A549 (cell line): Measurements from ENCODE around the gene DNAAF3. TPM values are rescaled to one million over a fixed set of nuclear protein-coding genes. Genes with fewer than 3 reads are reported as not detected.

Experiments
- ATAC-seq, 2 experiments: fragments of 200-7000 bp in 1 of 2; fragments of >200 bp in 1 of 2; cut with Nextera tagmentation in 1 of 2; cut with Tn5 transposase in 1 of 2; 3 replicates each; pipeline versions ENCODE4 v1.8.0 to v1.9.1; 2018 to 2020; ENCODE audit warnings: mild to moderate bottlenecking in 1 of 2, moderate library complexity in 1 of 2
- CTCF ChIA-PET: fragments of 300-600 bp; sonication (Branson Sonifier 250); formaldehyde crosslinking; extraction: SDS; loops from one replicate; lab custom pipeline; 2021; ENCODE audit warnings: antibody characterized with exemption, inconsistent platforms; lab: Yijun Ruan, JAX
- POLR2A ChIA-PET: fragments of 350-600 bp; formaldehyde crosslinking; extraction: SDS; loops from one replicate; lab custom pipeline; 2021; ENCODE audit warnings: antibody characterized with exemption, inconsistent platforms; lab: Yijun Ruan, JAX
- DNase-seq, 2 experiments: peaks; one replicate each; pipeline versions ENCODE4 v3.0.0 to v3.0.0-alpha.2; 2011 to 2016; ENCODE audit warnings: low read depth in 1 of 2, low spot score in 1 of 2
- FAIRE-seq: peaks from 2 replicates; lab custom pipeline; 2011; peaks lifted over from hg19 to GRCh38; lab: Jason Lieb, UNC
- H3K27ac ChIP-seq, 2 experiments: fragments of >200 bp; sonication (Bioruptor Twin); formaldehyde crosslinking; 3 replicates each; pipeline ENCODE4 v1.5.1; 2016 to 2017
- H3K4me1 ChIP-seq: fragments of >200 bp; sonication (Bioruptor Twin); formaldehyde crosslinking; 3 replicates; pipeline ENCODE4 v1.6.1; 2016
- H3K4me2 ChIP-seq: fragments of >200 bp; sonication (Bioruptor Twin); formaldehyde crosslinking; 3 replicates; pipeline ENCODE4 v1.6.1; 2016
- H3K4me3 ChIP-seq: fragments of >200 bp; sonication (Bioruptor Twin); formaldehyde crosslinking; 3 replicates; pipeline ENCODE4 v1.5.1; 2016
- H3K9me3 ChIP-seq: fragments of >200 bp; sonication (Bioruptor Twin); formaldehyde crosslinking; 3 replicates; pipeline ENCODE4 v1.6.1; 2016
- BCL3 ChIP-seq: fragments of >200 bp; sonication (Bioruptor Twin); formaldehyde crosslinking; IDR thresholded peaks from 3 replicates; pipeline ENCODE4 v1.6.1; 2016
- BHLHE40 ChIP-seq: IDR thresholded peaks from 2 replicates; pipeline ENCODE4 v1.6.1; 2012; ENCODE audit warnings: low read depth, low read length, inconsistent platforms
- CEBPB ChIP-seq, 2 experiments: fragments of >200 bp in 1 of 2; sonication (Bioruptor Twin) in 1 of 2; formaldehyde crosslinking in 1 of 2; IDR thresholded peaks; 2 replicates each; pipeline ENCODE4 v1.6.1; 2012 to 2016
- E2F6 ChIP-seq: IDR thresholded peaks from 2 replicates; pipeline ENCODE4 v1.6.1; 2012; ENCODE audit warnings: low read depth, borderline replicate concordance
- EP300 ChIP-seq, 2 experiments: fragments of >200 bp; sonication (Bioruptor Twin); formaldehyde crosslinking; IDR thresholded peaks; 2 replicates in 1 of 2; 3 replicates in 1 of 2; pipeline ENCODE4 v1.6.1; 2016 to 2017
- FOSL2 ChIP-seq, 2 experiments: fragments of 450-650 bp in 1 of 2; fragments of >200 bp in 1 of 2; sonication (Bioruptor Twin) in 1 of 2; formaldehyde crosslinking; IDR thresholded peaks; 2 replicates each; pipeline versions ENCODE4 v1.5.0 to v1.6.1; 2016 to 2020; ENCODE audit warnings: mild to moderate bottlenecking in 1 of 2, moderate library complexity in 1 of 2
- FOXS1 ChIP-seq: fragments of 250-450 bp; sonication (Bioruptor Pico); IDR thresholded peaks from 2 replicates; pipeline ENCODE4 v1.5.0; 2020; ENCODE audit warnings: mild to moderate bottlenecking, moderate library complexity
- KDM1A ChIP-seq: fragments of 200-600 bp; sonication (generic); IDR thresholded peaks from 2 replicates; pipeline ENCODE4 v1.6.1; 2016; ENCODE audit warnings: low read depth, mild to moderate bottlenecking
- NFE2L2 ChIP-seq: fragments of 150-350 bp; conservative IDR thresholded peaks from 2 replicates; pipeline ENCODE4 v1.6.1; 2014; ENCODE audit warnings: low read length
- NR3C1 ChIP-seq: fragments of >200 bp; sonication (Bioruptor Twin); formaldehyde crosslinking; IDR thresholded peaks from 3 replicates; pipeline ENCODE4 v1.6.1; 2017
- POLR2A ChIP-seq: IDR thresholded peaks from 2 replicates; pipeline ENCODE4 v1.6.1; 2012; ENCODE audit warnings: mild to moderate bottlenecking, low read length
- RAD21 ChIP-seq, 2 experiments: fragments of >200 bp in 1 of 2; sonication (Bioruptor Twin) in 1 of 2; formaldehyde crosslinking in 1 of 2; IDR thresholded peaks in 1 of 2; conservative IDR thresholded peaks in 1 of 2; 2 replicates in 1 of 2; 3 replicates in 1 of 2; pipeline ENCODE4 v1.6.1; 2012 to 2018; ENCODE audit warnings: inconsistent platforms in 1 of 2
- RNF2 ChIP-seq: fragments of 200-600 bp; sonication (generic); IDR thresholded peaks from 2 replicates; pipeline ENCODE4 v1.6.1; 2016; ENCODE audit warnings: low read depth, mild to moderate bottlenecking, antibody characterized with exemption, moderate library complexity, borderline replicate concordance
- TP53 ChIP-seq: fragments of 250-450 bp; sonication (Bioruptor Pico); IDR thresholded peaks from 2 replicates; pipeline ENCODE4 v1.5.0; 2021; ENCODE audit warnings: mild to moderate bottlenecking, moderate library complexity
- WGBS: methylation state at CpG from one replicate; pipeline ENCODE4 v1.1.6; 2017; ENCODE audit errors: missing lambda C conversion rate; 5-methylcytosine and 5-hydroxymethylcytosine counted together
- polyA plus RNA-seq, 4 experiments: library from polyadenylated mRNA; depleted of rRNA in 3 of 4; stranded (reverse); fragments of >200 nt; fragmentation: RNase III in 1 of 4; extraction: RNeasy Plus Mini Kit Qiagen cat#74134 plus additional on column Dnase treatment in 1 of 4; gene quantifications; 2 replicates in 3 of 4; 3 replicates in 1 of 4; pipeline ENCODE4 v1.2.3, GENCODE V29; 2011 to 2017
- TF ChIP-seq, protein P1 (sequence below): fragments of 150-350 bp; IDR thresholded peaks from 2 replicates; pipeline ENCODE4 v1.6.1; 2014; ENCODE audit warnings: low read depth, mild to moderate bottlenecking, low read length
- TF ChIP-seq, protein P2 (sequence below): IDR thresholded peaks from 2 replicates; pipeline ENCODE4 v1.6.1; 2012
- TF ChIP-seq, protein P3 (sequence below): IDR thresholded peaks from 2 replicates; pipeline ENCODE4 v1.6.1; 2012
- TF ChIP-seq, protein P4 (sequence below): fragments of 450-650 bp; IDR thresholded peaks from 2 replicates; pipeline ENCODE4 v1.6.1; 2014; ENCODE audit warnings: antibody characterized with exemption

DNAAF3 gene
- polyA plus RNA-seq, 2 of the 4 experiments (the other 2 are of a cell fraction): 4.0 to 5.3 TPM

GRCh38 chr19:55175117-55175867, 8.9 kb upstream of the DNAAF3 start:
- TF ChIP-seq, protein P1, sequence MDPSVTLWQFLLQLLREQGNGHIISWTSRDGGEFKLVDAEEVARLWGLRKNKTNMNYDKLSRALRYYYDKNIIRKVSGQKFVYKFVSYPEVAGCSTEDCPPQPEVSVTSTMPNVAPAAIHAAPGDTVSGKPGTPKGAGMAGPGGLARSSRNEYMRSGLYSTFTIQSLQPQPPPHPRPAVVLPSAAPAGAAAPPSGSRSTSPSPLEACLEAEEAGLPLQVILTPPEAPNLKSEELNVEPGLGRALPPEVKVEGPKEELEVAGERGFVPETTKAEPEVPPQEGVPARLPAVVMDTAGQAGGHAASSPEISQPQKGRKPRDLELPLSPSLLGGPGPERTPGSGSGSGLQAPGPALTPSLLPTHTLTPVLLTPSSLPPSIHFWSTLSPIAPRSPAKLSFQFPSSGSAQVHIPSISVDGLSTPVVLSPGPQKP: no peak
- TF ChIP-seq RNF2 (no peak), RAD21 (conservative IDR thresholded peaks at IDR 0.05 in 1 of 2, IDR thresholded peaks at IDR 0.05 in 1 of 2) (no peak), FOSL2 (IDR thresholded peaks at IDR 0.05) (no peak), FOSL2 (CRISPR knock-in tag; IDR thresholded peaks at IDR 0.05) (no peak), BHLHE40 (no peak), EP300 (IDR thresholded peaks at IDR 0.05) (no peak), CEBPB (IDR thresholded peaks at IDR 0.05) (no peak), KDM1A (no peak), TP53 (CRISPR knock-in tag) (no peak), E2F6 (no peak), FOXS1 (CRISPR knock-in tag) (no peak), NFE2L2 (no peak), BCL3 (no peak), NR3C1 (no peak)
- TF ChIP-seq, protein P2, sequence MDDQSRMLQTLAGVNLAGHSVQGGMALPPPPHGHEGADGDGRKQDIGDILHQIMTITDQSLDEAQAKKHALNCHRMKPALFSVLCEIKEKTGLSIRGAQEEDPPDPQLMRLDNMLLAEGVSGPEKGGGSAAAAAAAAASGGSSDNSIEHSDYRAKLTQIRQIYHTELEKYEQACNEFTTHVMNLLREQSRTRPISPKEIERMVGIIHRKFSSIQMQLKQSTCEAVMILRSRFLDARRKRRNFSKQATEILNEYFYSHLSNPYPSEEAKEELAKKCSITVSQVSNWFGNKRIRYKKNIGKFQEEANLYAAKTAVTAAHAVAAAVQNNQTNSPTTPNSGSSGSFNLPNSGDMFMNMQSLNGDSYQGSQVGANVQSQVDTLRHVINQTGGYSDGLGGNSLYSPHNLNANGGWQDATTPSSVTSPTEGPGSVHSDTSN: no peak
- TF ChIP-seq, protein P3, sequence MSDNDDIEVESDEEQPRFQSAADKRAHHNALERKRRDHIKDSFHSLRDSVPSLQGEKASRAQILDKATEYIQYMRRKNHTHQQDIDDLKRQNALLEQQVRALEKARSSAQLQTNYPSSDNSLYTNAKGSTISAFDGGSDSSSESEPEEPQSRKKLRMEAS: no peak
- TF ChIP-seq, protein P4, sequence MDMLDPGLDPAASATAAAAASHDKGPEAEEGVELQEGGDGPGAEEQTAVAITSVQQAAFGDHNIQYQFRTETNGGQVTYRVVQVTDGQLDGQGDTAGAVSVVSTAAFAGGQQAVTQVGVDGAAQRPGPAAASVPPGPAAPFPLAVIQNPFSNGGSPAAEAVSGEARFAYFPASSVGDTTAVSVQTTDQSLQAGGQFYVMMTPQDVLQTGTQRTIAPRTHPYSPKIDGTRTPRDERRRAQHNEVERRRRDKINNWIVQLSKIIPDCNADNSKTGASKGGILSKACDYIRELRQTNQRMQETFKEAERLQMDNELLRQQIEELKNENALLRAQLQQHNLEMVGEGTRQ: no peak
- TF ChIP-seq, all 56 proteins: peak for 0
- 70% methylated on average over 42 of the region's 43 CpGs for WGBS
- H3K9me3 ChIP-seq: no peaks in the 10 kb centered on the region
- peaks cover 25% of the 10 kb centered on the region for H3K4me1 ChIP-seq
- no peak for FAIRE-seq
- ChIA-PET CTCF (interaction anchor here (0.8 to 10.0 kb wide), 11 partner anchors 8 to 329 kb away, joined by 3 to 64 read pairs (median 5); partner anchors contain the start of gene DNAAF3), POLR2A (interaction anchor here (0.9 to 1.7 kb wide), 3 partner anchors 18 to 208 kb away, joined by 3 to 4 read pairs (median 3); partner anchors contain the start of gene PPP6R1)
- DNase-seq: no peak
- ATAC-seq: no peak
- H3K27ac ChIP-seq: no peak overlapping the region
- no peak overlapping the region for H3K4me2 ChIP-seq
- no peak overlapping the region for H3K4me3 ChIP-seq

GRCh38 chr19:55174425-55175116, 8.2 kb upstream of the DNAAF3 start:
- TF ChIP-seq E2F6 (peak; percentile 41; the same call in 1 of the 2 replicates), POLR2A (no peak)
- TF ChIP-seq, all 56 proteins: peak for 1
- H3K4me2 ChIP-seq: peak overlapping the region; percentile 82
- ChIA-PET CTCF (interaction anchor here (1.0 to 10.0 kb wide), 11 partner anchors 8 to 293 kb away, joined by 3 to 64 read pairs (median 4); partner anchors contain the start of gene DNAAF3), POLR2A (interaction anchor here (0.5 to 1.7 kb wide), 3 partner anchors 19 to 85 kb away, joined by 3 to 4 read pairs (median 4); partner anchors contain the start of gene PPP6R1)
- H3K27ac ChIP-seq: peak overlapping the region in 1 of 2 experiments; percentile 6; a peak in 1 of 6 replicates
- no peaks in the 10 kb centered on the region for H3K9me3 ChIP-seq
- peaks cover 18% of the 10 kb centered on the region for H3K4me1 ChIP-seq
- ATAC-seq (no peak), DNase-seq (no peak), FAIRE-seq (no peak)
- H3K4me3 ChIP-seq: no peak overlapping the region; the same call in 2 of the 3 replicates
- WGBS: 58% methylated on average over 20 of the region's 21 CpGs
